HL-60 (cell line): Measurements from ENCODE around the gene FNIP2.

Experiments used
- GABPA ChIP-seq: IDR thresholded peaks from 2 replicates; pipeline ENCODE4 v1.6.1; 2012; ENCODE audit warnings: low read depth
- POLR2AphosphoS5 ChIP-seq: IDR thresholded peaks from 2 replicates; pipeline ENCODE4 v1.6.1; 2012; ENCODE audit warnings: low read depth
- REST ChIP-seq: IDR thresholded peaks from 2 replicates; pipeline ENCODE4 v1.6.1; 2012; ENCODE audit warnings: low read depth; ENCODE audit not compliant: insufficient replicate concordance
- TF ChIP-seq, protein P1 (sequence below): IDR thresholded peaks from one replicate; pipeline ENCODE4 v1.5.1; 2011; ENCODE audit warnings: low read length, control low read depth, inconsistent platforms; ENCODE audit not compliant: insufficient read depth

GRCh38 chr4:158741326-158742021 lies 27.4 kb upstream of the FNIP2 start:
- TF ChIP-seq, protein P1, sequence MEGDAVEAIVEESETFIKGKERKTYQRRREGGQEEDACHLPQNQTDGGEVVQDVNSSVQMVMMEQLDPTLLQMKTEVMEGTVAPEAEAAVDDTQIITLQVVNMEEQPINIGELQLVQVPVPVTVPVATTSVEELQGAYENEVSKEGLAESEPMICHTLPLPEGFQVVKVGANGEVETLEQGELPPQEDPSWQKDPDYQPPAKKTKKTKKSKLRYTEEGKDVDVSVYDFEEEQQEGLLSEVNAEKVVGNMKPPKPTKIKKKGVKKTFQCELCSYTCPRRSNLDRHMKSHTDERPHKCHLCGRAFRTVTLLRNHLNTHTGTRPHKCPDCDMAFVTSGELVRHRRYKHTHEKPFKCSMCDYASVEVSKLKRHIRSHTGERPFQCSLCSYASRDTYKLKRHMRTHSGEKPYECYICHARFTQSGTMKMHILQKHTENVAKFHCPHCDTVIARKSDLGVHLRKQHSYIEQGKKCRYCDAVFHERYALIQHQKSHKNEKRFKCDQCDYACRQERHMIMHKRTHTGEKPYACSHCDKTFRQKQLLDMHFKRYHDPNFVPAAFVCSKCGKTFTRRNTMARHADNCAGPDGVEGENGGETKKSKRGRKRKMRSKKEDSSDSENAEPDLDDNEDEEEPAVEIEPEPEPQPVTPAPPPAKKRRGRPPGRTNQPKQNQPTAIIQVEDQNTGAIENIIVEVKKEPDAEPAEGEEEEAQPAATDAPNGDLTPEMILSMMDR, result no peak
- TF ChIP-seq POLR2AphosphoS5 (no peak), REST (no peak), GABPA (no peak)
